Mesendoderm (in vitro differentiated cells): Measurements from ENCODE around the gene ODAD3. TPM values are rescaled to one million over a fixed set of nuclear protein-coding genes. Genes with fewer than 3 reads are reported as not detected.

Experiments used
- DNase-seq: peaks from one replicate; pipeline ENCODE4 v3.0.0; 2013
- H2AK5ac ChIP-seq: 2 replicates; pipeline ENCODE4 v1.6.1; 2013; ENCODE audit warnings: low read length, inconsistent platforms
- H2BK120ac ChIP-seq: 2 replicates; pipeline ENCODE4 v1.6.1; 2013; ENCODE audit warnings: low read depth, mild to moderate bottlenecking, low read length, moderate library complexity, mixed read lengths
- H2BK15ac ChIP-seq: replicated peaks from 2 replicates; pipeline ENCODE4 v1.6.1; 2013; ENCODE audit warnings: low read depth, mild to moderate bottlenecking, moderate library complexity
- H2BK5ac ChIP-seq: 2 replicates; pipeline ENCODE4 v1.6.1; 2013; ENCODE audit warnings: low read length, inconsistent platforms
- H3K18ac ChIP-seq: 2 replicates; pipeline ENCODE4 v1.6.1; 2013; ENCODE audit warnings: mild to moderate bottlenecking, low read length, mixed read lengths
- H3K23ac ChIP-seq: one replicate; pipeline ENCODE4 v1.6.1; 2013; ENCODE audit warnings: low read length
- H3K27ac ChIP-seq: 2 replicates; pipeline ENCODE4 v1.5.1; 2013; ENCODE audit warnings: low read depth, mild to moderate bottlenecking, inconsistent platforms, low read length, moderate library complexity
- H3K27me3 ChIP-seq: 2 replicates; pipeline ENCODE4 v1.6.1; 2013; ENCODE audit warnings: low read length, control low read depth, mild to moderate bottlenecking, inconsistent platforms; ENCODE audit not compliant: insufficient read depth, poor library complexity
- H3K36me3 ChIP-seq: 2 replicates; pipeline ENCODE4 v1.6.1; 2013; ENCODE audit warnings: low read length, inconsistent platforms; ENCODE audit not compliant: control insufficient read depth, insufficient read depth
- H3K4ac ChIP-seq: one replicate; pipeline ENCODE4 v1.6.1; 2013; ENCODE audit warnings: low read depth, mild to moderate bottlenecking, low read length, moderate library complexity
- H3K4me1 ChIP-seq: 2 replicates; pipeline ENCODE4 v1.6.1; 2013; ENCODE audit warnings: low read depth, low read length, inconsistent platforms; ENCODE audit not compliant: control insufficient read depth
- H3K4me2 ChIP-seq: 2 replicates; pipeline ENCODE4 v1.6.1; 2013; ENCODE audit warnings: low read length
- H3K4me3 ChIP-seq: 2 replicates; pipeline ENCODE4 v1.5.1; 2013; ENCODE audit warnings: mild to moderate bottlenecking, low read length
- H3K56ac ChIP-seq: one replicate; pipeline ENCODE4 v1.6.1; 2013; ENCODE audit warnings: low read length
- H3K79me1 ChIP-seq: 2 replicates; pipeline ENCODE4 v1.6.1; 2013; ENCODE audit warnings: low read length, inconsistent platforms
- H3K79me2 ChIP-seq: 2 replicates; pipeline ENCODE4 v1.6.1; 2013; ENCODE audit warnings: mild to moderate bottlenecking, low read length; ENCODE audit not compliant: control insufficient read depth, insufficient read depth
- H3K9ac ChIP-seq: 2 replicates; pipeline ENCODE4 v1.6.1; 2013; ENCODE audit warnings: low read length, inconsistent platforms
- H4K5ac ChIP-seq: one replicate; pipeline ENCODE4 v1.6.1; 2013; ENCODE audit warnings: low read length
- H4K8ac ChIP-seq: one replicate; pipeline ENCODE4 v1.6.1; 2013; ENCODE audit warnings: low read depth, mild to moderate bottlenecking, control low read depth, low read length, moderate library complexity
- WGBS: extraction: QIAGEN DNeasy Blood & Tissue Kit; methylation state at CpG from one replicate; pipeline ENCODE4 v1.1.7; 2013; ENCODE audit warnings: low lambda C conversion rate, missing lambda C conversion rate; ENCODE audit not compliant: insufficient coverage; ENCODE audit errors: extremely low coverage; 5-methylcytosine and 5-hydroxymethylcytosine counted together
- polyA plus RNA-seq, 2 experiments: library from polyadenylated mRNA; stranded (reverse); fragments of 200-250 nt; gene quantifications; one replicate each; pipeline ENCODE4 v1.2.3, GENCODE V29; 2013

ODAD3 gene
- 0.44 TPM for polyA plus RNA-seq (2013, experiment 1 of 2)
- polyA plus RNA-seq (2013, experiment 2 of 2): 0.32 TPM

DNA sequence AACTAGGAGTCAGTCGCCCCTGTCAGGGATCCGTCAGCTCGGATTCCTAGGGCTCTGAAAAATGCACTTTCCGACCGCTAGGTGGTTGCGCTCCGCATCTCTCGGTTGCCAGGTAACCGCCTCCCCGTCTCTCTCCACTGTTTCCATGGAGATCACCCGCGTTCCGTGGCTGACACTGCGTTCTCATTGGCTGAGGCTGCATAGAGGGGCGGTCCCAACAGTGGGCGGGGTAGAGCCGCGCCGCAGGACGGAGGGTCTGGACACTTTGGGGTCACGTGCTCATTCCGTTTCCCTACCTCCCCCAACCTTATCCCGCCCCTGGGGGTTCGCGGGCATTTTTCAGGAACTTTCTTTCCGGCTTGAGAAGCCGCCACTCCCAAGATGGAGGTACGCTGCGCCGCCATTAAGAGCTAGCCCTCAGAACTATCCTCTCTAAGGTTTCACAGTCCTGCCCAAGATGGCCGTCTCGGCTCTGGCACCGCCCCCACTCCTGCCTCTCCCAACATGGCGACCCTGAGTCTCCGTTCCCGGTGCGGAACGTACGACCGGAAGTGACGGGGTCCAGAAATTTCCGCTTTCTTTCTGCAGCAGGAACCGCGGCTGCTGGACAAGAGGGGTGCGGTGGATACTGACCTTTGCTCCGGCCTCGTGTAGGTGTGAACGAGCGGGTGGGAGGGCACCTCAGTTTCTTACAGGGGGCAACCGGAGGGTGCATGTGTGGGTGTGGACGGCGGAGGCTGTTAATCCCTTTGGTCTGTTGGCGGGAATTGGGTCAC is at the start of gene ODAD3, which contains the start of gene PRKCSH:
ODAD3 (minus strand) TSS at position 65 of the 776 bp plus-strand sequence. CDS start 105 bp downstream, outside the sequence.
PRKCSH (plus strand) TSS at position 579 of the 776 bp plus-strand sequence. CDS start 483 bp downstream, outside the sequence.
- WGBS: no CpG with 5 or more reads among the region's 53 CpGs
- DNase-seq: peak; percentile 100
- Histone ChIP-seq H3K4me1 (peaks cover 4% of the 10 kb centered on the region), H3K23ac (no peak within 1 kb of the TSS), H3K79me1 (peaks cover 13% of the 10 kb centered on the region), H3K36me3 (peaks cover 6% of the 10 kb centered on the region), H3K9ac (peak within 1 kb of the TSS; percentile 96), H3K27ac (no peak within 1 kb of the TSS), H3K79me2 (peaks cover 15% of the 10 kb centered on the region), H2AK5ac (peak within 1 kb of the TSS; percentile 64), H3K56ac (peak within 1 kb of the TSS; percentile 99), H3K4me2 (peak within 1 kb of the TSS; percentile 40), H2BK120ac (no peak within 1 kb of the TSS), H2BK15ac (no peak within 1 kb of the TSS), H4K8ac (no peak within 1 kb of the TSS), H3K4me3 (peak within 1 kb of the TSS; percentile 80), H3K27me3 (no peaks in the 10 kb centered on the region), H4K5ac (no peak within 1 kb of the TSS), H3K18ac (peak within 1 kb of the TSS; percentile 12), H2BK5ac (peak within 1 kb of the TSS; percentile 61), H3K4ac (peak within 1 kb of the TSS; percentile 28)

DNA sequence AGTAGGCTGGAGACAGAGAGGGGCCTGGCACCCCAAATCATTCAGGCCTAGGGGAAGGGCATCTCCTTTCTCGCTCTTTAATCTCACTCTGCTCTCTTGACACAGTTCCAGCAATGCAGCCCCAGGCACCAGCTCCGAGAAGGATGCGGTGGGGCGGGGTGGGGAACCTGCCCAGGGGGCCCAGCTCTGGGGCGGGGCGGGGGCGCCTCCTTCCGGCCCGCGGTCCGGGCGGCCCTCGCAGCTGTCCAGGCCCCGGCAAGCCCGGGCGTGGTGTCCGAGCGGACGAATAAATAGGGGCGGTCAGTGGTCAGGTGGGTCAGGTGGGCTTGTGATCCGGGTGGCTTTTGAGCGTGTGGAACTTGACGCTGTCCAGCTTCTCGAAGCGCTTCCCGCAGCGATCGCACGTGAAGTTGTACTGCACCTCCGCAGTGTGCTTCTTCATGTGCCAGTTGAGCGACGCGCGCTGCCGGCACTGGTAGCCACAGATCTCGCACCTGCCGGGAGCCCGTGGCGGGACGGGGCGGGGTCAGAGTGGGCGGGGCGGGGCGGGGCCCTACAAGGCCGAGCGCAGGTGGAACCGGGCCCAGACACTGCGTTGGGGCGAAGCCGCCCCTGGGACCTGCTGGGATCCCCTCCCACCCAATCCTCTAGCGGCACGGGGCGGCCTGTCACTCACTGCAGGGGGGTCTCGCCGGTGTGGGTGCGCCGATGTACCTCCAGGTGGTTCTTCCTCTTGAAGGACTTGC is 48.6 kb upstream of the ODAD3 start:
- Histone ChIP-seq H2BK120ac (no peak overlapping the region), H3K4me3 (no peak overlapping the region), H4K5ac (no peak overlapping the region), H3K27me3 (peaks cover 15% of the 10 kb centered on the region), H3K4ac (no peak overlapping the region), H2AK5ac (no peak overlapping the region), H2BK15ac (no peak overlapping the region), H3K79me1 (no peaks in the 10 kb centered on the region), H3K18ac (no peak overlapping the region), H3K56ac (no peak overlapping the region), H3K9ac (no peak overlapping the region), H3K4me1 (no peaks in the 10 kb centered on the region), H3K79me2 (no peaks in the 10 kb centered on the region), H2BK5ac (no peak overlapping the region), H3K27ac (no peak overlapping the region), H3K23ac (no peak overlapping the region), H3K4me2 (no peak overlapping the region), H3K36me3 (no peaks in the 10 kb centered on the region), H4K8ac (no peak overlapping the region)
- no peak for DNase-seq
- no CpG with 5 or more reads among the region's 57 CpGs for WGBS

DNA sequence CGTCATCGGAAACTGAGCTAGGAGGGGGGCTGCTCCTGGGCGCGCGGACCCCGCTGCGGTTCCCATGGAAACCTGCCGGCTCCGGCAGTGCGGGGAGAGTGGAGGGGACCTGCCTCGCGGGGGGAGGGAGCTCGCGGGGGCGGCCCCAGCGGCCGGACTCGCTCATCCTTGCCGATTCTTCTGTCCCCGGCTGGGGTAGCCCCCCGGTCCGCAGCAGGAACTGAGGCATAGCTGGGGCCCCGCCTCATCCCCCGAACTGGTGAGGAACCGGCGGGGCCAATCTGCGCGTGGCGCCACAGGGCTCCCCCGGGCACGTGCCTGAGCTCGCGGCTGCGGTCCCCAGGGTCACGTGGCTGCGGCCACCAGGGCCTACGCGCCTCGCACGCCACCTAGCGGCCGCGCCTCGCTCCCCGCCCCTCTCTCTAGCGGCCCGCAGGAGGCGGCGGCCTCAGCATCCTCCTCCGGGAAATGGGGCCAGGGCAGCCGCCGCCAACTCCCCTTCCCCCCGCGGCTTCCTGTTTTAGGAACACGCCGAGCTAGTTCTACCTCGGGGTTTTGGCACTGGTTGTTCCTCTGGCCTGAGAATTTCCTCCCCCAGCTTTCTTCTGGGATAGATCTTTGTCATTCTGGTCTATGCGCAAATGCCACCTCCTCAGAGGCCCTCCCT is 47.6 kb upstream of the ODAD3 start:
- H3K27me3 ChIP-seq: peaks cover 15% of the 10 kb centered on the region
- H2BK120ac ChIP-seq: no peak overlapping the region
- no peak overlapping the region for H3K56ac ChIP-seq
- no peak overlapping the region for H3K4me2 ChIP-seq
- no peak overlapping the region for H3K4me3 ChIP-seq
- no peaks in the 10 kb centered on the region for H3K4me1 ChIP-seq
- no peaks in the 10 kb centered on the region for H3K36me3 ChIP-seq
- no peaks in the 10 kb centered on the region for H3K79me1 ChIP-seq
- H3K27ac ChIP-seq: no peak overlapping the region
- no peak overlapping the region for H4K5ac ChIP-seq
- DNase-seq: peak; percentile 82
- no peak overlapping the region for H2BK15ac ChIP-seq
- no peak overlapping the region for H3K23ac ChIP-seq
- H2AK5ac ChIP-seq: no peak overlapping the region
- no CpG with 5 or more reads among the region's 58 CpGs for WGBS
- H3K18ac ChIP-seq: no peak overlapping the region
- H2BK5ac ChIP-seq: no peak overlapping the region
- no peak overlapping the region for H4K8ac ChIP-seq
- no peaks in the 10 kb centered on the region for H3K79me2 ChIP-seq
- no peak overlapping the region for H3K4ac ChIP-seq
- H3K9ac ChIP-seq: no peak overlapping the region

DNA sequence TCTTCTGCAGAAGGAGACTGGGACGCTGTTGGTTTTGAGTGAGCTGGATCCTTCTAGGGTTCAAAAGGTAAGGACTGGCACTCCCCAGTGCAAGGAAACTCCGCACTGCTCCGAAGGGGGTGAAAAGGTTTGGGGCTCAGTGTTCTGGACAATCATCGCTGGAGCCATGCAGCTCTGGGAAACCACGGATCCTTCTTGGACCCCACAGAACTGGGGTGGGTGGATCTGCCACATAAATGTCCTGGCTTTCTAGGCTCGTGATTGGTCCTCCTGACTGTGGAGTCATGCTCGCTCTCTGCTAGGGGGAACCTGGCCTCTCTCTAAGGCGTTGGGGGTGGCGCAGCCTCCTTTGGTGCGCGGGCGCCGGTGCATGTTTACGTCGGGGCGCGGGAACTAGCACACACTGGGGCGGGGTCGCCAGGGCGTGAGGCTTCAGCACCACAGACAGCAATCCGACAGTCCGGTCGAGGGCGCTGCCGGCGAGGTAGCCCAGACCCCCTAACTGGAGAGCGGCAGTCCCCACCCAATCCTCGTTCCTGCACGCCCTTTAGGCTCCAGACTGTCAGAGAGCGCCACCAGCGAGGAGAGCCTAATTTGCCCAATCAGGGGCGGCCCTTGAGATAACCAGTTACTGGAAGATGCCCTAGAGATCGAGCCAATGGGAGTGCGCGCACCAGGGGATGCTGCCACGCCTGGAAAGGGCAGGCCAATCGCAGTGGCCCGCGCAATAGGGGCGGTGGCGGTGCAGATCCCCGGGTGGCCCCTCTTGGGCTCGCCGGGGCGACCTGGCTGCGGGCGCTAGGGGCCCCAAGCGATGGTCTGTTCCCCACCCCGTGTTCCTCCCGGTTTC is 46.8 kb upstream of the ODAD3 start:
- Histone ChIP-seq H2BK5ac (no peak overlapping the region), H3K36me3 (no peaks in the 10 kb centered on the region), H3K56ac (no peak overlapping the region), H3K9ac (no peak overlapping the region), H3K79me1 (no peaks in the 10 kb centered on the region), H3K27ac (no peak overlapping the region), H2AK5ac (no peak overlapping the region), H3K4ac (no peak overlapping the region), H4K8ac (no peak overlapping the region), H3K27me3 (peaks cover 15% of the 10 kb centered on the region), H2BK120ac (no peak overlapping the region), H2BK15ac (no peak overlapping the region), H3K4me2 (no peak overlapping the region), H3K4me3 (no peak overlapping the region), H3K23ac (no peak overlapping the region), H3K18ac (no peak overlapping the region), H3K4me1 (no peaks in the 10 kb centered on the region), H4K5ac (no peak overlapping the region), H3K79me2 (no peaks in the 10 kb centered on the region)
- DNase-seq: peak; percentile 88
- no CpG with 5 or more reads among the region's 50 CpGs for WGBS
